GDM1 (cell line): ENCODE results near the gene TSPO.
"Not testable (repeated sequence)": the region's sequence is repeated elsewhere in the genome, so short reads cannot be mapped to it uniquely, and the experiment has no call there.

Source experiments
- DNase-seq: peaks from one replicate; lab custom pipeline; 2025; lab: John Stamatoyannopoulos, UW

The TSPO gene

DNA sequence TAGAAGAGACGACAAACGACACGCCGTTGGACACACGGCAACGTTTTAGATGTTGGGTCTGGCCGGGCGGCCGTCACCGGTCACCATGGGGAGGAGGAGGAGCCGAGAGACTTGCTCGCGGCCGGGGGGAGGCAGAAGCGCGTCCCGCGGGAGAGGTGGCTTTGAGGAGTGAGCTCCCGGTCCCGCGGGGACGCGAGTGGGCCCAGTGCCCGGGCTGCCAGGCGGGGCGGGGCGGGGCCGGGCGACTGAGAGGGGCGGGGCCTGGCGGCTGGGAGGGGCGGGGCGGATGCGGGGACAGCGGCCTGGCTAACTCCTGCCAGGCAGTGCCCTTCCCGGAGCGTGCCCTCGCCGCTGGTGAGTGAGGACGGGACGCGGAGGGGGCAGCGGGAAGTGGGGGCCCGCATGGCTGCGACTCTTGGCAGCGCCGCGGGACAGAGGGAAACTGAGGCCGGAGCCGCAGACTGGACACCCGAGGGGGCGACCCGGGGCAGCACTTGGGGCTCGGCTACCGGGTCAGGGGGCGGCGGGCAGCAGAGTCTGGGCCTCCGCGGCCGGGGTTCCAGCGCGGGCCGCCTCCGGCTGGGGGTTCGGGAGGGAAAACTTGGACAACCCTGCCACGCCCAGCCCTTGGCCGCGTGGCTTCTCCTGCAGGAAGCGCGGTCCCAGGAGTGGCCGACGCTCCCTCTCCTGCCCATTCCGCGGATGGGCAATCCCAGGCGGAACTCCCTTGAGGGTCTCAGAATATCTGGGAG lies at the start of gene TSPO:
TSS of gene TSPO (plus strand) at position 309 of the 752 bp plus-strand sequence. CDS start 7,680 bp downstream, outside the sequence.
- DNase-seq, result peak; percentile 21

DNA sequence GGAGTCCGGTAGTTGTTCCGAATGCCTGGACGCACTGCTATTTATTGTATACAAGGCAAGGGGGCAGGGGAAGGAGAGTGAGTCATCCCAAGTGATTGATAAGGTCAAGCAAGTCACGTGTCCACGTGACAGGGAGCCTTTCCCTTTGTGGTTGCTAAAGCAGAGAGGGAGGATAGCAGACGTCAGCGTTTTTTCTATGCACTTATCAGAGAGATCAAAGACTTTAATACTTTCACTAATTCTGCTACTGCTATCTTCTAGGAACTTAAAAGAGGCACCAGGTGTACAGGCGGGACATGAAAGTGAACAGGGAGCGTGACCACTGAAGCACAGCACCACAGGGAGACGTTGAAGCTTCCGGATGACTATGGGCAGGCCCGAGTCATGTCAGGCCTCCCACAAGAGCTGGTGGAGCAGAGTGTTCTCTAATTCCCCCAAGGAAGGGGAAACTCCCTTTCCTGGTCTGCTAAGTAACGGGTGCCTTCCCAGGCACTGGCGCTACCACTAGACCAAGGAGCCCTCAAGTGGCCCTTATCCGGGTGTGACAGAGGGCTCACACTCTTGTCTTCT lies 47.2 kb upstream of the TSPO start:
- DNase-seq, result not testable (repeated sequence)

DNA sequence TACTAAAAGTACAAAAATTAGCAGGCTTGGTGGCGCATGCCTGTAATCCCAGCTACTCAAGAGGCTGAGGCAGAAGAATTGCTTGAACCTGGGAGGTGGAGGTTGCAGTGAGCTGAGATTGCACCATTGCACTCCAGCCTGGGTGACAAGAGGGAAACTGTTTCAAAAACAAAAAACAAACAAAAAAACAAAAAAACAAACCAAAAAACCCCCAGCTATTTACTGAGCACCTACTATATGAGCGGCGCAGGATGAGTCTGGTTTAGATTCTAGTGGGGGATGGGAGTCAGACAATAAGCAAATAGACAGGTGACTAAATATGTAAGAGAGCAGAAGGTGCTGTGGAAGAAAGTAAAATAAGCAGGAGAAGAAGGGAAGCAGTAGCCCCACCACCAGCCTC lies 46.4 kb upstream of the TSPO start:
- DNase-seq, result not testable (repeated sequence)

DNA sequence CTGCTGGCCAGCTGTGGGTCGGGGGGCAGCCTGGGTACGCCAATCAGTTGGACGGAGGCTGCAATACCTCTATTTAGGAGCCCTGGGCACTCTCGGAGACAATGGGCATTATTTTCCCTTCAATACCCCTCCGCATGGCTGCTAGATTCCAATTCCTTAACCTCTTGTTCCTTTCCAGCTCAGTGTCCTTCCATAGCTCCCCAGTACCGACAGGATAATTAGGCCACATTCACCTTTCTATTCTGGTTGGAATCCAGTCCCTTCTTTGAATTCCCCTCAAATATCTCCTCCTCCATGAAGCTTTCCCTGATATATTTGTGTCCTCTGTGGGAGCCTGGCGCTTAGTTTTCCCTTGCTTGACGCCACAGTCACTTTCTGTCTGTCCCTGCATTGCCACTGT lies 45.1 kb upstream of the TSPO start:
- DNase-seq, result no peak

DNA sequence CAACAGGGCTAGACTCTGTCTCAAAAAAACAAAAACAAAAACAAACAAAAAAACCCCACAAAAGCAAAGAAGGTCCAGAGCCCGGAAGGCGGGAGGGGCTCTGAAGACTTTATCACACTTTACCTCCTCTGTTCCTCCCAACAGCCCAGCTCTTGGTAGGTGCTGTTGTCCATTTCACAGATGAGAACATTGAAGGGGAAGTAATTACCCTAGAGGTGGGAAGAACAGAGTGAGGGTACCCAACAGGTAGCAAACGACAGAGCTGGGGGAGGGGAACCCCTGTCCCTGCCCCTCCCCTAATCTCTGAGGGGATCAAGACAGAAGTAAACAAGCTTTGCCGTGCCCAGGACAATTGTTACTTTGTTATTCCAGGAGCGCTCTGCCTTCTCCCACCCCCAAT lies 41.8 kb upstream of the TSPO start:
- no peak for DNase-seq

DNA sequence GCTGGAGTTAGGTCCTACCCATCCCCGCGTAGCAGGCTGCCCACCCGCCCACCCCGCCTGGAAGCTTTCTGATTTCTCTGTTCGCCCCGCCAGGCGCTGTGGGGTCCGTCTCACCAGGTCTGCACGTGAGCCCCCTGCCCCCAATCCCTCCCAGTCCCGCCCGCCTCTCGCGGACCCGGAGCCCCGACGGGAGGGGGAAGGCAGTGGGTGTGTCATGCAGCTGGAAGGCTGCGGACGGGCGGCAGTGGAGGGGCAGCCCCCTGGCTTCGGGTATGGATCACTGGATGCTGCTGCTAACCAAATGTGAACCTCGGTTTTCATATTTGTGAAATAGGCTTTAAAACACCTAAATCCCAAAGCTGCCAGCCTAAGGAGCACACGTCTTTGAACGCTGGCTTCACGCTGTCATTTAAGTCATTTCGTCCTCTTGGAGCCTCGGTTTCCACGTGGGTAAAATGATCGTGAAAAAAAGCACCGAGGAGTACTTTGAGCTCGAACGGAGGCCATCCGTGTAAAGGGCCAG lies 41.4 kb upstream of the TSPO start:
- DNase-seq, result no peak

DNA sequence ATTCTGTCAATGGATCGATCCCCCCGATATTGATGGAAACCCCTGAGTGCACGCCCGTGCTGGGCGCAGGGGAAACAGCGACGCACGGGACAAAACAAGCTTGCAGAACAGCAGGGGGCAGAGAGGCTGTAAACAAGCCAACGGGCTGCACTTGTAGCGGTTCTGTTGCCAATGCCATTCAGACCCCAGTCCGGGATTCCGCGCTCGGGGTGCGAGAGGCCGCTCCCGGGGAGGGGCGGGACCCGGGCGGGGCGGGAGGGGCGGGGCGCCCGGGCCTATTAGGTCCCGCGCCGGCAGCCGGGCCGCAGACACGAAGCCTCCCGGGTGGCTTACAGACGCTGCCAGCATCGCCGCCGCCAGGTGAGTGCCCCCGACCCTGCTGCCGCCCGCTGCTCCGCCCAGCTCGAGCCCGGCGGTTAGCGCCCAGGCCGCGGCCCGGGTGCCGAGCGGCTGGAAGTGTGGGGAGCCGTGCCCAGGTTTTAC lies 40.9 kb upstream of the TSPO start, which contains the start of gene BIK:
TSS of gene BIK (plus strand) at position 307 of the 483 bp plus-strand sequence. CDS start 13,273 bp downstream, outside the sequence.
- DNase-seq, result no peak

DNA sequence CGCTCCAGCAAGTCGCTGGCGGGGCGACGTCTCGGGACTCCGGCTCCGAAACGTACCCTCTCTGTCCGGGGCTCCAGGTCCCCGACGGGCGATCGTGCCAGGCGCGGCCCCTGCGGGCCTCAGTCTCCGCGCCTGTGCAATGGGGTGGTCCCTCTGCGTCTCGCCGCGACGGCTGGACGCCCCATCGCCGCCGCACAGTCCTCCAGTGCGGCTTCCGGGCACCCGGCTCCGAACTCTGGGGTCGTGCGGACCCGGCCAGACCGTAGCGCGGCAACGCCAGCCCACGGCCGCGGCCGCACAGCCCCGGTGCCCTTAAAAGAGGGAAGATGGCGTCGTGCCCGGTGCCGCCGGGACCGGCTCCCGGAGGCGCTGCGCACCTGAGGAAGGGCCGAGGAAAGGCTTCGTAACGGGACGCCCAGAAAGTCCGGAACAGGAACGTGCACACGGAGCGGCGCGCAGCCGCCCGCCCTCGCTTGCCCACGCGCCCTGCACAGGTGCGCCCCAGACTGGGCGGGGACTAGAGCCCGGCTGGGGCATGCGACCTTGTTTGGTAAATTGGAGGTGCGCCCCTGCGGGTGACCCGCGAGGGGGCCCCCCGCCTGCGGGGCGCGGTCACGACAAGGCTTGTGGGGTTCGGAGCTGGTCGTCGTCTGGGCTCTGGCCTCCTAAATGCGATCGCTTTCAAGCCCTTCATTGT lies 40.3 kb upstream of the TSPO start:
- DNase-seq, result no peak

DNA sequence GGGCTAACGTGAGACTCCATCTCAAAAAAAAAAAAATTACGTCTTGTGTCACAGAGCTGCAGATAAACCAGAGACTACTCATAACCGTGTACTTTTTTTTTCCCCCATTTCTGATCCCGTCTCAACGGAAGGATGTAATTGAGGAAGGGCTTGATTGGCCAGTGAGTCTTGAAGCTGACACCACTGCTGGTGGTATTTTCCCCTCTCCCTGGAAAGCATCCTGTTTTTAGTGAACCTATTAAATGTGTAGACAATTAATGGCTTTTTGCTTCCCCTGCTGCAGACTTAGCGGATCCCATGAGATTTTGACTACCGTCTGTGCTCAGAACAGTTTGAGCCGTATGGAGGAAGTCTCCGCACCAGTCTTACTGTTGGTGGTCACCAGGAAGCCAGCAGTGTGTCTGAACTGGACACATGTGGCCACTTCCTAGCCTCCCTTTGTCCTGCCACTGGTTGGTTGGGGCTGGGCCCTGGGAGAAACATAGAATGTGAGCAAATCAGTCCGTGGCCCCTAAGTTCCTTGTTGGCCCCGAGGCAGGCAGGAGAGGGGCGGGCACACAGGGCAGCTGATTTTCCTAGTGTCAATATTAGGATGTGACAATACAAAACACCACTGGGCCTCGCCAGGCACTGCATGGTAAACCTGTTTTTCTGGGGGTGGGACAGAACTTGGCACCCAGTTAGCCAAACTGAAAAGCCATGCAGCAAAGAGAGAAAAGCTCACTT lies 37.7 kb upstream of the TSPO start:
- DNase-seq, result no peak

DNA sequence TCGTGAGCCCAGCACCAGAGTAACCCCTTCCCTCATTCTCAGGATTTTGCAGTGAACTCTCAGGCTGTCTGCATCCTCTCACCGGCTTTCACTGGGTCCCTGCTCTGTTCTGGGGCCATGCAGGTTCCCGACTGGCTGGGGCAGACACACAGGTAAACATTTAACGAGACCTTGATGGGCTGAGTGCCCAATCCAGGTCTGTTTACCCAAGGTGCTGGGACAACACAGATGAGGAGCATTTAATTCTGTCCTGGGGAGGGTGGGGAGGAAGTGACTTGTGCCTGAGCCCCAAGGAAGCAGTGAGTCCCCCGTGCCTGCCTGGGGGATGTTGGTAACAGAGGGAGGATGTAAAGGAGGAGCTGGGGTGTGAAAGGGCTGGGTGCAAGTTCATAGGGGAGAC lies 36.4 kb upstream of the TSPO start:
- DNase-seq, result no peak

DNA sequence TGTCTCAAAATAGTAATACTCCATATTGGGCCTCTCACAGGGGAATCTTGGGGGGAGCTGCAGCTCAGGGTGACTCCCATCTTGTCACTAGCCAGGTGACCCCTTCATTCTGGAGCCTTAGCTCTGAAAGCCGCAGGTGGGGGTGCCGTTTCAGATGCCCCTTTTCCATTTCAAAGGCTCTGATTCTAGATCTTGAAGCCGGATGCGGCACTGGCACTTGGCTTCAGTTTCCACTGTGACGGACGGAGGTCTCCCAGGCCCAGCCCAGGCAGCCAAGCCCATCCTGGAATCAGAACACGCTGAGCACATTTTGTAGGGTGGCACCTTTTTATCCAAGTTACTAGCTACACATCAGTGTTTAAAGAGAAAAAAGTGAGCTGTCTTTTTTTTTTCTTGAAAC lies 34.4 kb upstream of the TSPO start:
- DNase-seq, result no peak

DNA sequence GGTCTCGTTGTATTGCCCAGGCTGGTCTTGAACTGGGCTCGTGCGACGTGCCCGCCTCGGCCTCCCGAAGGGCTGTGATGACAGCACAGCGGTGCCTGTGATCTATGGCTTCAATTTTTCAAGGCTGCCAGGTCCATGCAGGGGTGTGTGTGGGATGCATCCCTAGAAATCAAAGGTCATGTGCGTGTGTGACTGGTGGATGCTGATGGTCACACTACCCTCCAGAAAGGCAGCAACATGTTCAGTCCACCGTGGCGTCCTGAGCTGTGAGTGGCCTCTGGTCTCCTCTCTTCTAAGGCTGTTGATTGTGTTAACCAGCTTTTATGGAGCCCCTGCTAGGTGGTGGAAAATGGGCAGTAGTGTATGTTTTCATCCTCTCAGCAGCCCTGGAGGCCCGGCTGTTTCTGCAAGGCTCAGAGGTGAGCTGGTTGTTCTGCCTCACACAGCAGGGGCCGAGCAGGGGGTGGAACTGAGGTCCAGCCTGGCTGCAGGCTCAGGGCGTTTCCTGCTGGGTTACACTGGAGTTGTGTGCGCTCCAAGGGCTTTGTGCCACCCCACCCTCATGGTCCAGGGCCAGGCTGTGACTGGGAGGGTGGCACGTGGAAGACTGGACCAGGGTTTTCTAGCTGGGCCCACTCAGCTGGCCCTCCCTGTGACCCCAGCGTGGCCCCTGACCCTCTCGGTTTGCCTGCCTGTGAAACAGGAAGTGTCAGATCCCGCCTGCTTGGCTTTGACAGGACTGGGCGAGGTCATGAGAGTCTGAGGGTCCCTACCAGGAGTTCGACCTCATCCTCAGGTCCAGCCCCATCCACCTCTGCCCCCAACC lies 33.1 kb upstream of the TSPO start:
- DNase-seq, result no peak

DNA sequence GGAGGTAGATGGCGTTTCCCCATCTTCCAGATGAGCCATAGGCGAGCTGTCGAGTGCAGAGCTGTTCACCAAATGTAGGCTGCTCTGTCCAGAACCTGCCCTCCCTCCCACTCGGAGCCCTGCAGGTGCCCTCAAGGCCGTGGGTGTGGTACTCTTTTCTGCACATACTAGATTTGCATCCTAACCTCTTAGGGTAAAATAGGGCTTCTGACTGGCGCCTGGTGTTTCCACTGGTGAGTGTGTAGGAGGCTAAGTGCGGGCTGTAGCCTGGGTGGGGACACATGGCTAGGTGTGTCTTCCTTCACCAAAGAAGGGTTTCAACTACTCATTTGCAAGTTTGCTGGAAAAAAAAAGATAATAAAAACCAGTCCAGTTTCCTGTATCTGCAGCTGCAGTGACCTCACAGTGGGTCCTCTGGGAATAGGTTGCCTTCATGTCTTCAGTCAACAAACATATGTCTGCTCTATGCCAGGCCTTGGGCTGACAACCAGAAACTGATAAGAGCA lies 32.4 kb upstream of the TSPO start:
- no peak for DNase-seq

DNA sequence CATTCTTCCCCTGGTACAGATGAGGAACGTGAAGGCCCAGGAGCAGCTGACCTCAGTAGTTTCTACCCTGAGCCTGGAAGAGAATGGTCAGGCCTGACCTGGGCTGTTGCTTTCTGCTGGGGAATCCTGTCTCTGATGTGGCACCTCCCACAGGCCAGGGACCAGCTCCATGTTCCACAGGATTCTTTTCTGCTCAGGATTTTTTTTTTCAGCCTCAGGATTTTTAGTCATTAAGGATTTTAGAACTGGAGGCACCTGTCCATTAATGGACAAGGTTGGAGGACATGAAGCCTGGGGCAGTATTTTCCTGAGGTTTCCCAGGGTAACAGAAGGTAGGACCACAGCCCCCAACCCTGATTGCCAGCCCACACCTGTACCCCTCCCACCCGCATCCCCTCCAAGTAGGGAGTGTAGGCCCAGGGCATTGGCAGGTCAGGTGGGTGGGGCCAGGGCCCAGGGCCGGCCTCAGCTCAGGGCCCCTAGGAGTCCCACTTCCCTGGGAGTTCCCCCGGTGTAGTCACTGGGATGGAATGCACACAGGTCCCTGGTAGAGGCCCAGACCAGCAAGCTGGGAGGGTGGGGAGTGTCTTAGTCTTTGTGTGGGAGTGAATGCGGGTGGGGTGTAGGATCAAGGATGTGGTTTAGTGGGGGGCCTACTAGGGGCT lies 24.7 kb upstream of the TSPO start:
- no peak for DNase-seq

DNA sequence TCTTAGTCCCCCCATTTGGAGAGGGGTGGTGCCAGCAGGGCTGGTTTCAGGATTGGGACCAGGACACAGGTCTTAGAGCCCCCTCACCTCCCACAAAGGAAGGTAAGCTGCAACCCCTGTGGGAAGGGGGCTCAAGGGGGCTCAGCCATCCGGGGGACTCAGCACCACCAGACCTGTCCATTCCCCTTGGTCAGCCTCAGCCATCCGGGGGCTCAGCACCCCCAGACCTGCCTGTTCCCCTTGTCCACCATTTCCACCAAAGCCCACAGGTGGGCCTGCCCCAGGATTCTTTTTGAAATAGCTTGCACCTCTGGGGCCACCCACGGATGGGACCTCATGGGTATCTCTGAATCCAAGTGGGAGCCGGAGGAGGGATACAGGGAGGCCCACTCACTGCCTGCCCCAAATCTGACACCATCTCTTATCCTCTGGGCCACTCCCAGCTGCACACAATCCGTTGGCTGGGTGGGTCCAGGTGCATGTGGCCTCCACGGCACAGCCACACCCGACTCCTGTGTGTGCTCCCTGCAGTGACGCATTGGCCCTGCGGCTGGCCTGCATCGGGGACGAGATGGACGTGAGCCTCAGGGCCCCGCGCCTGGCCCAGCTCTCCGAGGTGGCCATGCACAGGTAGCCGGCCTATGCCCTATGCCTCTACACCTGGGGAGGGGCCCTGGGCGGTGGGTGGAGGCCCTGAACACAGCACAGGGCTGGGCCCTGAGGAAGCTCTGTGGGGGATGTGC lies 24.0 kb upstream of the TSPO start:
- DNase-seq, result no peak

DNA sequence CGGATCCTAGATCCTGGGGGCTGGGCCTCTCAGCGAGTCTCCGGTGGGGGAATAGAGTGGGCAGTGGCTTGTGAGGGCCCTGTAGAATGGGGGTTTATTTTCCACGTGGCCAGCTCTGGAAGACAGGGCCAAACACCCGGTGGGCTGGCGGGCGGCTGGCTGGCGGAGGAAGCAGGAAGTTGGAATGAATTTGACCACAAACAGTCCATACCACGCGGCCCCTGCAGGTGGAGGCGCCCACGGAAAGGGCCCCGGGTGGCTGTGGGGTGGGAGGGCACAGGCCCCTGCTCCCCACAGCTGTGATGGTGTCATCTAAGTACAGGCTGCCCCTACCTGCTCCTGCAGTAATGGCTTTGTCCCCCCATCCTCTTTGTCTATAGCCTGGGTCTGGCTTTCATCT lies 23.2 kb upstream of the TSPO start:
- DNase-seq, result no peak

DNA sequence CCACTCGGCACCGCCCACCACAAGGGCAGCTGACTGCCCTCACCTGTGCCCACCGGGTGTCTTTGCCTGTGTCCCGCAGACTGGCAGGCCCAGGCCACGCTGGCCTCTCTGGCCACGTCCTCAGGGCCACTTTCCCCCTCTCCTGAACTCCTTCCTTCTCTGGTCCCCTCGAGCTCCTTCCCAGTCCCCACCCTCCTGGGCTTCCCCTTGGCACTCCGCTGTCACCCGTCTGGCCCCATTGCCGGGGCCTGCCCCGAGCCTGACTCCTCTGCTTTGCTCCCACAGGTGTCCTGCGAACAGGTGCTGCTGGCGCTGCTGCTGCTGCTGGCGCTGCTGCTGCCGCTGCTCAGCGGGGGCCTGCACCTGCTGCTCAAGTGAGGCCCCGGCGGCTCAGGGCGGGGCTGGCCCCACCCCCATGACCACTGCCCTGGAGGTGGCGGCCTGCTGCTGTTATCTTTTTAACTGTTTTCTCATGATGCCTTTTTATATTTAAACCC lies 22.4 kb upstream of the TSPO start:
- DNase-seq, result no peak

DNA sequence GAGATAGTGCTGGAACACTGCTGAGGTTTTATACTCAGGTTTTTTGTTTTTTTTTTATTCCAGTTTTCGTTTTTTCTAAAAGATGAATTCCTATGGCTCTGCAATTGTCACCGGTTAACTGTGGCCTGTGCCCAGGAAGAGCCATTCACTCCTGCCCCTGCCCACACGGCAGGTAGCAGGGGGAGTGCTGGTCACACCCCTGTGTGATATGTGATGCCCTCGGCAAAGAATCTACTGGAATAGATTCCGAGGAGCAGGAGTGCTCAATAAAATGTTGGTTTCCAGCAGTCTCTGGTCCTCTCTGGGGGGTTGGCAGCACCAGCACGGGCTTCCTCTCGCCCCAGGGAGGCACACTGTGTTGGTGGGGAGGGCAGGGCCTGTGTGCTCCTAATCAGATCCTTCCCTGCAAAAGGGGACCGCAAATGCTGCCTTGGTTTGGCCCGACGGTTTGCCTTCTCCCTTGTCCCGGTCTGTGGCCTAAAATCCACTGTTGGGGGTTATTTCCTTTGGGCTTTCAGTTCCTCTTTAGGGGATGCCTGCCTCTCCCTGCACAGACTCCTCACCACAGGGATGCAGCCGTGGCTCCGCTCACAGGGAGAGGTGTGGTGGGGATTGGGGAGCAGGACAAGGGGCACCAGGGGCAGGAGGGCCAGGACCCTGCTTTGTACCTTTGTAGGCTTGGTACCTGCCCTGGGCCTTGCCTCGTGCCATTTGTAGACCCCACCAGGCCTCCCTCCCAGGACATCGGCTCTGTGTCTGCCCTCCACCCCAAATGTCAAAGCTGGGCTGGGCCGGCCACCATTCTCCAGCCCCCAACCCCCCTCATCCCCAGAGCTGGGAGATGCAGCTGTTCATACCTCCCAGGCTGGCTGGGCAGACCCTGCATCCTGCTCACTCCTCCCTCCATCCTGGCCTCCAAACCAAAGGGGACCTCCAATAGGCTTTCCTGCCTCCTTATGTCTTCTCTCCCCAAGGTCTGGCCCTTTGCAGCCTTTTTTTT lies 21.6 kb upstream of the TSPO start:
- no peak for DNase-seq
